ENCODE measurements around the gene MBD3L2B.

DNA sequence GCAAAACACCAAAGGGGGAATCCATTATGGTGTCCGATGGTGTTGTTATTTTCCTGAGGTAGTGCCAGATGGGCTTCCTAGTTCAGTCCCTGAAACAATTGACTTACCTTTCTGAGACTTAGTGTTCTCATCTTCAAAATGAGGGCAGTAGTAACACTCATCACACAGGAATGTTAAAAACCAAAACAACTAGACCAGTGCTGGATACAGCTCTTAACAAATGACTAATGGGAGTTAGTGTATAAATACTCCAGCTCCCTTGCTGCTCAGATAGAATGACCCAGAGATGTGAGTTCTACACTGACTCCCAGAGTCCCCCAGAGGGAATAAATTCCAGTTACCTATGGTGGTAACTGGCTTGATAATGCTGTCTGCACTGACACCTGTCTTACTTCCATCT, 49.9 kb downstream of the MBD3L2B start:
- TF ChIP-seq, protein P1, sequence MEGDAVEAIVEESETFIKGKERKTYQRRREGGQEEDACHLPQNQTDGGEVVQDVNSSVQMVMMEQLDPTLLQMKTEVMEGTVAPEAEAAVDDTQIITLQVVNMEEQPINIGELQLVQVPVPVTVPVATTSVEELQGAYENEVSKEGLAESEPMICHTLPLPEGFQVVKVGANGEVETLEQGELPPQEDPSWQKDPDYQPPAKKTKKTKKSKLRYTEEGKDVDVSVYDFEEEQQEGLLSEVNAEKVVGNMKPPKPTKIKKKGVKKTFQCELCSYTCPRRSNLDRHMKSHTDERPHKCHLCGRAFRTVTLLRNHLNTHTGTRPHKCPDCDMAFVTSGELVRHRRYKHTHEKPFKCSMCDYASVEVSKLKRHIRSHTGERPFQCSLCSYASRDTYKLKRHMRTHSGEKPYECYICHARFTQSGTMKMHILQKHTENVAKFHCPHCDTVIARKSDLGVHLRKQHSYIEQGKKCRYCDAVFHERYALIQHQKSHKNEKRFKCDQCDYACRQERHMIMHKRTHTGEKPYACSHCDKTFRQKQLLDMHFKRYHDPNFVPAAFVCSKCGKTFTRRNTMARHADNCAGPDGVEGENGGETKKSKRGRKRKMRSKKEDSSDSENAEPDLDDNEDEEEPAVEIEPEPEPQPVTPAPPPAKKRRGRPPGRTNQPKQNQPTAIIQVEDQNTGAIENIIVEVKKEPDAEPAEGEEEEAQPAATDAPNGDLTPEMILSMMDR (IDR thresholded peaks at IDR 0.05) = no peak
- TF ChIP-seq EZH2 (IDR thresholded peaks at IDR 0.05; ENCODE audit: borderline replicate concordance, insufficient read depth, low read depth, low read length, poor library complexity, severe bottlenecking) = no peak

Data from B cell (primary cell).